SK-N-SH (cell line): ENCODE results near the gene BMF. TPM values are rescaled to one million over a fixed set of nuclear protein-coding genes. Genes with fewer than 3 reads are reported as not detected.

Source experiments
- CTCF ChIA-PET: fragments of 300-600, 350-600 bp; formaldehyde crosslinking; extraction: SDS; loops from one replicate; lab custom pipeline; 2021; lab: Yijun Ruan, JAX
- POLR2A ChIA-PET: fragments of 350-600 bp; sonication (Branson Sonifier 250); formaldehyde crosslinking; extraction: SDS; loops from one replicate; lab custom pipeline; 2020; ENCODE audit warnings: antibody characterized with exemption, inconsistent platforms; lab: Yijun Ruan, JAX
- DNase-seq: peaks from one replicate; pipeline ENCODE4 v3.0.0; 2012
- H2AFZ ChIP-seq: fragments of 200-600 bp; sonication (generic); 2 replicates; pipeline ENCODE4 v1.8.1; 2016; ENCODE audit warnings: antibody characterized with exemption, mild to moderate bottlenecking, low read depth
- H3F3A ChIP-seq: fragments of 200-600 bp; sonication (generic); replicated peaks from 2 replicates; pipeline ENCODE3; 2016; ENCODE audit warnings: antibody characterized with exemption, mild to moderate bottlenecking; ENCODE audit not compliant: insufficient read depth
- H3K27ac ChIP-seq, 2 experiments: fragments of 200-500 bp in 1 of 2; fragments of 200-600 bp in 1 of 2; sonication (Bioruptor generic) in 1 of 2; sonication (generic), shearing (Covaris generic) in 1 of 2; 2 replicates each; pipeline versions ENCODE4 v1.5.1 to v1.6.1; 2014 to 2016; ENCODE audit warnings: low read depth in 2 of 2, inconsistent platforms in 1 of 2, low read length in 1 of 2, mild to moderate bottlenecking in 1 of 2, mixed read lengths in 1 of 2
- H3K27me3 ChIP-seq: fragments of 200-600 bp; sonication (generic), shearing (Covaris generic); 2 replicates; pipeline ENCODE4 v1.6.1; 2016; ENCODE audit warnings: mixed run types; ENCODE audit not compliant: insufficient read depth
- H3K36me3 ChIP-seq, 2 experiments: fragments of 200-500 bp in 1 of 2; fragments of 200-600 bp in 1 of 2; sonication (Bioruptor generic) in 1 of 2; sonication (generic) in 1 of 2; replicated peaks in 1 of 2; 2 replicates each; pipeline versions ENCODE3 to v1.5.1; 2014 to 2016; ENCODE audit warnings: low read length in 1 of 2, mild to moderate bottlenecking in 1 of 2; ENCODE audit not compliant: insufficient read depth in 2 of 2, control insufficient read depth in 1 of 2
- H3K4me1 ChIP-seq, 2 experiments: fragments of 200-500 bp in 1 of 2; fragments of 200-600 bp in 1 of 2; sonication (Bioruptor generic) in 1 of 2; sonication (generic), shearing (Covaris generic) in 1 of 2; 2 replicates each; pipeline versions ENCODE4 v1.5.1 to v1.6.1; 2014 to 2016; ENCODE audit warnings: low read depth in 1 of 2, low read length in 1 of 2, mixed run types in 1 of 2; ENCODE audit not compliant: insufficient read depth in 2 of 2, control insufficient read depth in 1 of 2
- H3K4me2 ChIP-seq: fragments of 200-600 bp; sonication (generic), shearing (Covaris generic); 2 replicates; pipeline ENCODE4 v1.6.1; 2017; ENCODE audit warnings: mixed run types
- H3K4me3 ChIP-seq, 2 experiments: fragments of 200-500 bp in 1 of 2; fragments of 200-600 bp in 1 of 2; sonication (Bioruptor generic) in 1 of 2; sonication (generic), shearing (Covaris generic) in 1 of 2; 2 replicates each; pipeline versions ENCODE4 v1.5.1 to v1.8.1; 2014 to 2016; ENCODE audit warnings: low read depth in 2 of 2, inconsistent platforms in 1 of 2, low read length in 1 of 2, mild to moderate bottlenecking in 1 of 2, mixed read lengths in 1 of 2, moderate library complexity in 1 of 2
- H3K79me2 ChIP-seq: fragments of 200-600 bp; sonication (generic); 2 replicates; pipeline ENCODE4 v1.8.1; 2017; ENCODE audit warnings: mild to moderate bottlenecking; ENCODE audit not compliant: insufficient read depth
- H3K9ac ChIP-seq: fragments of 200-600 bp; sonication (generic); 2 replicates; pipeline ENCODE4 v1.6.1; 2017; ENCODE audit warnings: mixed run types
- H3K9me2 ChIP-seq: fragments of 200-600 bp; sonication (generic); 2 replicates; pipeline ENCODE4 v1.6.1; 2017; ENCODE audit warnings: mixed run types
- H3K9me3 ChIP-seq: fragments of 200-600 bp; sonication (generic); 2 replicates; pipeline ENCODE4 v1.6.1; 2017; ENCODE audit warnings: mixed run types, mild to moderate bottlenecking, moderate library complexity
- H4K20me1 ChIP-seq: fragments of 200-600 bp; sonication (generic); 2 replicates; pipeline ENCODE4 v1.6.1; 2017; ENCODE audit warnings: mild to moderate bottlenecking, mixed run types; ENCODE audit not compliant: insufficient read depth
- CHD2 ChIP-seq: fragments of 150-350 bp; IDR thresholded peaks from 2 replicates; pipeline ENCODE4 v1.6.1; 2018; ENCODE audit warnings: low read length; ENCODE audit not compliant: partially characterized antibody
- ELF1 ChIP-seq: IDR thresholded peaks from 2 replicates; pipeline ENCODE4 v1.4.0; 2012
- EP300 ChIP-seq, 2 experiments: IDR thresholded peaks; 2 replicates each; pipeline versions ENCODE4 v1.4.0 to v1.6.1; 2012; ENCODE audit warnings: borderline replicate concordance in 1 of 2, low read depth in 1 of 2, low read length in 1 of 2
- EZH2phosphoT487 ChIP-seq: fragments of 200-600 bp; sonication (generic); IDR thresholded peaks from 2 replicates; pipeline ENCODE4 v1.6.1; 2017; ENCODE audit warnings: low read depth, mixed run types, mild to moderate bottlenecking, antibody characterized with exemption, moderate library complexity, borderline replicate concordance
- GABPA ChIP-seq: IDR thresholded peaks from 2 replicates; pipeline ENCODE4 v1.4.0; 2012; ENCODE audit warnings: low read depth, mild to moderate bottlenecking
- MAX ChIP-seq: IDR thresholded peaks from 2 replicates; pipeline ENCODE4 v1.4.0; 2012; ENCODE audit warnings: low read depth
- MEF2A ChIP-seq: IDR thresholded peaks from 2 replicates; pipeline ENCODE4 v1.4.0; 2012; ENCODE audit warnings: low read depth, borderline replicate concordance
- NFIC ChIP-seq: IDR thresholded peaks from 2 replicates; pipeline ENCODE4 v1.4.0; 2012; ENCODE audit warnings: borderline replicate concordance
- NRF1 ChIP-seq: IDR thresholded peaks from 2 replicates; pipeline ENCODE4 v1.6.1; 2012; ENCODE audit warnings: low read depth, mild to moderate bottlenecking, low read length
- POLR2AphosphoS5 ChIP-seq: IDR thresholded peaks from 2 replicates; pipeline ENCODE4 v1.6.1; 2012; ENCODE audit warnings: low read depth, low read length
- RAD21 ChIP-seq: IDR thresholded peaks from 2 replicates; pipeline ENCODE4 v1.6.1; 2012; ENCODE audit warnings: mild to moderate bottlenecking, low read length
- RCOR1 ChIP-seq: fragments of 150-350 bp; IDR thresholded peaks from 2 replicates; pipeline ENCODE4 v1.6.1; 2017; ENCODE audit warnings: antibody characterized with exemption, low read length
- RFX5 ChIP-seq: IDR thresholded peaks from 2 replicates; pipeline ENCODE4 v1.6.1; 2012; ENCODE audit warnings: mild to moderate bottlenecking, improper control_type of control experiment, low read length
- RXRA ChIP-seq: IDR thresholded peaks from 2 replicates; pipeline ENCODE4 v1.4.0; 2012; ENCODE audit warnings: low read depth, mild to moderate bottlenecking, borderline replicate concordance
- TAF1 ChIP-seq: IDR thresholded peaks from 2 replicates; pipeline ENCODE4 v1.6.1; 2012; ENCODE audit warnings: low read depth, mild to moderate bottlenecking, low read length, moderate library complexity, borderline replicate concordance
- USF2 ChIP-seq: fragments of 150-350 bp; IDR thresholded peaks from 2 replicates; pipeline ENCODE4 v1.6.1; 2017; ENCODE audit warnings: antibody characterized with exemption, low read length, low read depth, borderline replicate concordance
- YY1 ChIP-seq: IDR thresholded peaks from 2 replicates; pipeline ENCODE4 v1.4.0; 2012; ENCODE audit warnings: low read depth, mild to moderate bottlenecking
- WGBS: methylation state at CpG from one replicate; pipeline ENCODE4 v1.1.6; 2017; ENCODE audit warnings: low lambda C conversion rate; 5-methylcytosine and 5-hydroxymethylcytosine counted together
- polyA plus RNA-seq, 3 experiments: library from polyadenylated mRNA; depleted of rRNA; stranded (reverse); fragments of >200 nt; gene quantifications; 2 replicates each; pipeline ENCODE4 v1.2.3, GENCODE V29; 2012
- TF ChIP-seq, protein P1 (sequence below): fragments of 150-350 bp; IDR thresholded peaks from 2 replicates; pipeline ENCODE4 v1.6.1; 2016; ENCODE audit warnings: mild to moderate bottlenecking, low read depth, low read length

Gene BMF
- polyA plus RNA-seq, 1 of the 3 experiments (the other 2 are of a cell fraction): 0.72 TPM

GRCh38 chr15:40084650-40085049 lies 24.0 kb downstream of the BMF start (continued):
- TF ChIP-seq USF2: no peak
- no peak for TF ChIP-seq POLR2AphosphoS5

- CTCF ChIA-PET: interaction anchor here (1.5 to 1.8 kb wide), 2 partner anchors 13 to 22 kb away, joined by 4 to 6 read pairs; no protein-coding TSS in a partner anchor
These were observed 26.3 kb downstream of the BMF start for GRCh38 chr15:40082195-40082883.

More at GRCh38 chr15:40082195-40082883, 26.3 kb downstream of the BMF start:
- Histone ChIP-seq H3K9ac (no peak overlapping the region), H3K36me3 (no peaks in the 10 kb centered on the region), H3K9me2 (no peaks in the 10 kb centered on the region), H3K4me2 (peak overlapping the region; percentile 69; the same call in 1 of the 2 replicates), H3K4me3 (no peak overlapping the region), H3K27me3 (no peaks in the 10 kb centered on the region), H3K79me2 (no peaks in the 10 kb centered on the region), H3K9me3 (no peaks in the 10 kb centered on the region), H3F3A (no peaks in the 10 kb centered on the region), H2AFZ (peak overlapping the region; percentile 84; the same call in 1 of the 2 replicates), H3K4me1 (peaks cover 23 to 28% of the 10 kb centered on the region in 2 experiments), H4K20me1 (no peaks in the 10 kb centered on the region), H3K27ac (peak overlapping the region in 1 of 2 experiments; percentile 29; a peak in 3 of 4 replicates)
- peak; percentile 44 for DNase-seq
- TF ChIP-seq NFIC (no peak), NRF1 (no peak), ELF1 (no peak), MAX (no peak), MEF2A (no peak), EP300 (IDR thresholded peaks at IDR 0.05; ENCODE audit: borderline replicate concordance in 1 of 2, low read depth in 1 of 2, low read length in 1 of 2) (no peak), RCOR1 (no peak), TAF1 (no peak), CHD2 (no peak), YY1 (no peak), EZH2phosphoT487 (no peak), RXRA (no peak), USF2 (no peak), RAD21 (no peak), GABPA (no peak), RFX5 (no peak)
- TF ChIP-seq, protein P1, sequence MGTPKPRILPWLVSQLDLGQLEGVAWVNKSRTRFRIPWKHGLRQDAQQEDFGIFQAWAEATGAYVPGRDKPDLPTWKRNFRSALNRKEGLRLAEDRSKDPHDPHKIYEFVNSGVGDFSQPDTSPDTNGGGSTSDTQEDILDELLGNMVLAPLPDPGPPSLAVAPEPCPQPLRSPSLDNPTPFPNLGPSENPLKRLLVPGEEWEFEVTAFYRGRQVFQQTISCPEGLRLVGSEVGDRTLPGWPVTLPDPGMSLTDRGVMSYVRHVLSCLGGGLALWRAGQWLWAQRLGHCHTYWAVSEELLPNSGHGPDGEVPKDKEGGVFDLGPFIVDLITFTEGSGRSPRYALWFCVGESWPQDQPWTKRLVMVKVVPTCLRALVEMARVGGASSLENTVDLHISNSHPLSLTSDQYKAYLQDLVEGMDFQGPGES: no peak
- 96% methylated on average over 11 of the region's 12 CpGs for WGBS
- POLR2A ChIA-PET: interaction anchor here (0.6 to 1.2 kb wide), 2 partner anchors 13 to 44 kb away, joined by 3 to 4 read pairs; no protein-coding TSS in a partner anchor
